ENCODE data around the gene PADI1. TPM values are rescaled to one million over a fixed set of nuclear protein-coding genes. Genes with fewer than 3 reads are reported as not detected.

PADI1 gene
- total RNA-seq, 4 donors from 2014 or later, result 2.1 TPM; not detected in 3

DNA sequence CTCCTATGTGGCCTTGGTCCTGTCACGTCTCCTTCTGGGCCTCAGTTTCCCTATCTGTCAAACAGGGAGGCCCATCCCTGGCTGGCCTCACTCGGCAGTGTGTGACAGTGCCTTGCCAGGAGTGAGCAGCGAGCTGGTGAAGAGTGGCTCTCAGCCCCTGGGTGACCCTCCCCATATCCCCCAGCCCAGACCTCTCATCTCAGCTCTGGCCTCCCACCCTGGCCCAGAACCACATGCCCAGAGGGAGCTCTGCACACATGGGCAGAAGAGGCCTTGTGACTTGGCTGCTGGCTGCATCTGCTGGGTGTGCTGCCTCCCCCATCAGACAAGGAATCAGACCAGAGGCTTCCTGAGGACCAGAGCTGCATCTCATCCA lies 19.5 kb upstream of the PADI1 start:
- TF ChIP-seq, protein P1, sequence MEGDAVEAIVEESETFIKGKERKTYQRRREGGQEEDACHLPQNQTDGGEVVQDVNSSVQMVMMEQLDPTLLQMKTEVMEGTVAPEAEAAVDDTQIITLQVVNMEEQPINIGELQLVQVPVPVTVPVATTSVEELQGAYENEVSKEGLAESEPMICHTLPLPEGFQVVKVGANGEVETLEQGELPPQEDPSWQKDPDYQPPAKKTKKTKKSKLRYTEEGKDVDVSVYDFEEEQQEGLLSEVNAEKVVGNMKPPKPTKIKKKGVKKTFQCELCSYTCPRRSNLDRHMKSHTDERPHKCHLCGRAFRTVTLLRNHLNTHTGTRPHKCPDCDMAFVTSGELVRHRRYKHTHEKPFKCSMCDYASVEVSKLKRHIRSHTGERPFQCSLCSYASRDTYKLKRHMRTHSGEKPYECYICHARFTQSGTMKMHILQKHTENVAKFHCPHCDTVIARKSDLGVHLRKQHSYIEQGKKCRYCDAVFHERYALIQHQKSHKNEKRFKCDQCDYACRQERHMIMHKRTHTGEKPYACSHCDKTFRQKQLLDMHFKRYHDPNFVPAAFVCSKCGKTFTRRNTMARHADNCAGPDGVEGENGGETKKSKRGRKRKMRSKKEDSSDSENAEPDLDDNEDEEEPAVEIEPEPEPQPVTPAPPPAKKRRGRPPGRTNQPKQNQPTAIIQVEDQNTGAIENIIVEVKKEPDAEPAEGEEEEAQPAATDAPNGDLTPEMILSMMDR (IDR thresholded peaks at IDR 0.05), result no peak
- no peak for TF ChIP-seq POLR2AphosphoS5 (IDR thresholded peaks at IDR 0.05)
- peaks cover 0 to 3% (median 0%) of the 10 kb centered on the region in 4 donors for H3K9me3 ChIP-seq
- H3K4me1 ChIP-seq, result no peaks in the 10 kb centered on the region
- no peaks in the 10 kb centered on the region for H3K36me3 ChIP-seq
- DNase-seq (ENCODE audit: extremely low spot score), result no peak
- H3K27ac ChIP-seq (replicated peaks in 1 of 4), result no peak overlapping the region
- no peak overlapping the region for H3K4me3 ChIP-seq
- 92% methylated on average over 3 of the region's 3 CpGs for WGBS
- peaks cover 0 to 46% (median 0%) of the 10 kb centered on the region in 4 donors for H3K27me3 ChIP-seq
- intact Hi-C loops (cut with DNase I), result no loop called here

DNA sequence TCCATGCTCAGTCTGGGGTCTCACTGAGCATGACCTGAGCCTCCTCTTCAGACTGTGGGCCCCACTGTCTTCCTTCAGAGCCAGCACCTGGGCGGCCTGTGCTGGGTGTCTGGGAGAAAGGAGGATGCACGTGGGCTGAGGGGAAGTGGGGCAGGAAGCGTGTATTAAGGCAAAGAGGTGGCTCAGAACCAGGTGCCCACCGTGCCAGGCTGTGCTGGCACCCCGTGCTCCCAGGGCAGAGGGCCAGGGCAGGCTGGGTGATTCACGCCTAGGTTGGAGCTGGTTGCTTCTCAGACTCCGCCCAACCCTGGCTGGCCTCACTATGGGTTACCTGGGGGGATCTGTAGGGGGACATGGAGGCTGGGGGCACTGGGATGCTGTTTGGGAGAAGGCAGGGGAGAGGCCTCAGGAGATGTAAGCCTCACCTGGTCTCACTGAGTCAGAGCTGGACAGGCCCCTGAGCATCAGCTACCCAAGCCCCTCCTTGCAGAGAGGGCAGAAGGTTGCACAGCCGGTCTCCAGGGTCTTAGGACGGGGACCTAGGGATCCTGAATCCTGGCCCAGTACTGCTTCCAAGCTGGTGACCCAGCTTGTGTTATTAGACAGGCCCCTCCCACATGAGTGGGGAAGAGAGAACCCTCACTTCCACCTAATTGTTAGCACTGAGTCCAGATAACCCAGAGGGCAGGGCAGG lies 18.6 kb upstream of the PADI1 start:
- Histone ChIP-seq H3K27ac (replicated peaks in 1 of 4) (no peak overlapping the region), H3K27me3 (peaks cover 0 to 52% (median 0%) of the 10 kb centered on the region in 4 donors), H3K4me1 (no peaks in the 10 kb centered on the region), H3K9me3 (peaks cover 0 to 3% (median 0%) of the 10 kb centered on the region in 4 donors), H3K36me3 (no peaks in the 10 kb centered on the region), H3K4me3 (no peak overlapping the region)
- no peak for TF ChIP-seq POLR2AphosphoS5 (IDR thresholded peaks at IDR 0.05)
- TF ChIP-seq POLR2A (IDR thresholded peaks at IDR 0.05; ENCODE audit: low read depth), result no peak
- TF ChIP-seq, protein P1 (IDR thresholded peaks at IDR 0.05), result no peak
- TF ChIP-seq EP300 (IDR thresholded peaks at IDR 0.05), result no peak
- intact Hi-C loops (cut with DNase I), result no loop called here
- no peak for DNase-seq (ENCODE audit: extremely low spot score)
- WGBS, result 69% methylated on average over 5 of the region's 9 CpGs

DNA sequence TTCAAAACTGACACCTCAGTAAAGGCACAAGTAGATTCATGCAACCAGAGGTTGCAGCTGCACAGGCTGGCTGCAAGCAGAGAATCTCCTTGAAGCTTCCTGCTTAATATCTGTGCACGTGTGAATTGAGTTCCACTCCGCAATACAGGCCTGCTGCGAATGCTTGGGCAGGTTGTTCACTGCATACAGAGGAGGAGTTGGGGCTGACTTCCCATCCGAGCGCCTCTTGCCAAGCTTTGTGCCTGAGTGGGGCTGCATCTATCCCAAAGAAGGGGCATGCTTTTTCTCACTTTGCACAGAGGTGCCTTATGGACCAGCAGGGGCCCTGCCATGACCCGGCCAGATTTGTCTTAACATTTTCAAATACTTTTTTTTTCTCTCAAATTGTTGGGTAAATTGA lies 17.9 kb upstream of the PADI1 start:
- no peaks in the 10 kb centered on the region for H3K4me1 ChIP-seq
- peaks cover 0 to 3% (median 0%) of the 10 kb centered on the region in 4 donors for H3K9me3 ChIP-seq
- no peaks in the 10 kb centered on the region for H3K36me3 ChIP-seq
- no peak for DNase-seq (ENCODE audit: extremely low spot score)
- TF ChIP-seq POLR2AphosphoS5 (IDR thresholded peaks at IDR 0.05) (no peak), POLR2A (IDR thresholded peaks at IDR 0.05; ENCODE audit: low read depth) (no peak), EP300 (IDR thresholded peaks at IDR 0.05) (no peak)
- TF ChIP-seq, protein P1 (IDR thresholded peaks at IDR 0.05), result no peak
- 63% methylated on average over 6 of the region's 6 CpGs for WGBS
- H3K4me3 ChIP-seq, result no peak overlapping the region
- H3K27ac ChIP-seq (replicated peaks in 1 of 4), result no peak overlapping the region
- peaks cover 0 to 46% (median 0%) of the 10 kb centered on the region in 4 donors for H3K27me3 ChIP-seq
- intact Hi-C loops (cut with DNase I), result no loop called here

DNA sequence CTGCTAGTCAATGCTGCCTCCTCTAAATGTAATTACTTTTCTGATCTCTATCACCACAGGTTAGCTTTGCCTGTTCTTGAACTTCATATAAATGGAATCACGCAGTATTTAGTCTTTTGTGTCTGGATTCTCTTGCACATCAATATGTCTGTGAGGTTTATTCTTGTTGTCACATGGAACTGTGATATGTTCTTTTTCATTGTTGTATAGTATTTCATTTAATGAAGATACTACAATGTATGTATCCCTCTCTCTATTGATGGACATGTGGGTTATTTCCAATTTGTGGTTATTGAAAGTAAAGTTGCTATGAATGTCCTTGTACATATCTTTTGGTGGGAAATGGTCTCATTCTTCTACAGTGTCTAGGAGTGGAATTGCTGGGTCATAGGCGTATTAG lies 16.7 kb upstream of the PADI1 start:
- WGBS, result 98% methylated on average over 2 of the region's 2 CpGs
- intact Hi-C loops (cut with DNase I), result no loop called here
- DNase-seq (ENCODE audit: extremely low spot score), result no peak
- Histone ChIP-seq H3K9me3 (peaks cover 0 to 3% (median 0%) of the 10 kb centered on the region in 4 donors), H3K4me1 (no peaks in the 10 kb centered on the region), H3K27me3 (peaks cover 0 to 41% (median 0%) of the 10 kb centered on the region in 4 donors), H3K36me3 (no peaks in the 10 kb centered on the region), H3K4me3 (no peak overlapping the region), H3K27ac (replicated peaks in 1 of 4) (no peak overlapping the region)
- TF ChIP-seq POLR2AphosphoS5 (IDR thresholded peaks at IDR 0.05) (no peak), POLR2A (IDR thresholded peaks at IDR 0.05; ENCODE audit: low read depth) (no peak), EP300 (IDR thresholded peaks at IDR 0.05) (no peak)
- TF ChIP-seq, protein P1 (IDR thresholded peaks at IDR 0.05), result no peak
